Ishikawa (cell line): ENCODE data around the gene NHSL2.

Experiments used
- CEBPB ChIP-seq: IDR thresholded peaks from 2 replicates; pipeline ENCODE4 v1.6.1; 2012
- CREB1 ChIP-seq: IDR thresholded peaks from 2 replicates; pipeline ENCODE4 v1.6.1; 2012; ENCODE audit warnings: low read depth
- EGR1 ChIP-seq: IDR thresholded peaks from 2 replicates; pipeline ENCODE4 v1.6.1; 2012
- EP300 ChIP-seq: IDR thresholded peaks from 2 replicates; pipeline ENCODE4 v1.6.1; 2012; ENCODE audit warnings: borderline replicate concordance
- FOXM1 ChIP-seq: IDR thresholded peaks from 2 replicates; pipeline ENCODE4 v1.6.1; 2012; ENCODE audit warnings: low read depth, borderline replicate concordance
- NFIC ChIP-seq: IDR thresholded peaks from 2 replicates; pipeline ENCODE4 v1.6.1; 2012
- RAD21 ChIP-seq: IDR thresholded peaks from 2 replicates; pipeline ENCODE4 v1.6.1; 2012; ENCODE audit warnings: low read depth
- TAF1 ChIP-seq: IDR thresholded peaks from 2 replicates; pipeline ENCODE4 v1.6.1; 2012; ENCODE audit warnings: low read depth, mild to moderate bottlenecking
- TCF12 ChIP-seq: IDR thresholded peaks from 2 replicates; pipeline ENCODE4 v1.6.1; 2012; ENCODE audit warnings: low read depth
- TEAD4 ChIP-seq: IDR thresholded peaks from 2 replicates; pipeline ENCODE4 v1.6.1; 2012
- YY1 ChIP-seq: IDR thresholded peaks from 2 replicates; pipeline ENCODE4 v1.6.1; 2012; ENCODE audit warnings: low read depth
- ZBTB7A ChIP-seq: IDR thresholded peaks from 2 replicates; pipeline ENCODE4 v1.6.1; 2012; ENCODE audit warnings: low read depth
- TF ChIP-seq, protein P1 (sequence below): IDR thresholded peaks from 2 replicates; pipeline ENCODE4 v1.6.1; 2012
- TF ChIP-seq, protein P2 (sequence below): IDR thresholded peaks from 2 replicates; pipeline ENCODE4 v1.6.1; 2012; ENCODE audit warnings: low read depth, mild to moderate bottlenecking
- TF ChIP-seq, protein P3 (sequence below): IDR thresholded peaks from 2 replicates; pipeline ENCODE4 v1.6.1; 2012

The NHSL2 gene

DNA sequence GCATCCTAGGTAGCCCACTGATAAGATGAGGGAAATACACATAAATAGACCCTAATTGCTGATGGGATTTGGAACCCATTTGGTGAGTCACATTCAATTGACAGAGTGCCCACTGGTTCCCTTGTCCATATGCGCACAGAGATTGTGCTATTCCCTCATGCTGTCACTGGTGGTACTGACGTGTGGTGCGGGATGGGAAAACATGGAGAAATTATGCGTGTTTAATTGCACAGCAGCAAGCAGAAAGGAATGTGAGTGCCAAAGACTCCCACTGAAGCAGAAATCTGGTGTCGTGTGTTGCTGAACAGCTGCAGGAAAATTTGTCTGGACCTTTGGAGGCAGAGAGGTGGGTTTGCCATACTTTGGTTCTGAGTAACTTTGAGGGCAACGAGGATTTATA lies 92.2 kb downstream of the NHSL2 start:
- TF ChIP-seq, protein P1, sequence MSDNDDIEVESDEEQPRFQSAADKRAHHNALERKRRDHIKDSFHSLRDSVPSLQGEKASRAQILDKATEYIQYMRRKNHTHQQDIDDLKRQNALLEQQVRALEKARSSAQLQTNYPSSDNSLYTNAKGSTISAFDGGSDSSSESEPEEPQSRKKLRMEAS, result no peak
- TF ChIP-seq YY1 (no peak), EGR1 (no peak), CEBPB (no peak), RAD21 (no peak), TAF1 (no peak), NFIC (no peak), EP300 (no peak)

DNA sequence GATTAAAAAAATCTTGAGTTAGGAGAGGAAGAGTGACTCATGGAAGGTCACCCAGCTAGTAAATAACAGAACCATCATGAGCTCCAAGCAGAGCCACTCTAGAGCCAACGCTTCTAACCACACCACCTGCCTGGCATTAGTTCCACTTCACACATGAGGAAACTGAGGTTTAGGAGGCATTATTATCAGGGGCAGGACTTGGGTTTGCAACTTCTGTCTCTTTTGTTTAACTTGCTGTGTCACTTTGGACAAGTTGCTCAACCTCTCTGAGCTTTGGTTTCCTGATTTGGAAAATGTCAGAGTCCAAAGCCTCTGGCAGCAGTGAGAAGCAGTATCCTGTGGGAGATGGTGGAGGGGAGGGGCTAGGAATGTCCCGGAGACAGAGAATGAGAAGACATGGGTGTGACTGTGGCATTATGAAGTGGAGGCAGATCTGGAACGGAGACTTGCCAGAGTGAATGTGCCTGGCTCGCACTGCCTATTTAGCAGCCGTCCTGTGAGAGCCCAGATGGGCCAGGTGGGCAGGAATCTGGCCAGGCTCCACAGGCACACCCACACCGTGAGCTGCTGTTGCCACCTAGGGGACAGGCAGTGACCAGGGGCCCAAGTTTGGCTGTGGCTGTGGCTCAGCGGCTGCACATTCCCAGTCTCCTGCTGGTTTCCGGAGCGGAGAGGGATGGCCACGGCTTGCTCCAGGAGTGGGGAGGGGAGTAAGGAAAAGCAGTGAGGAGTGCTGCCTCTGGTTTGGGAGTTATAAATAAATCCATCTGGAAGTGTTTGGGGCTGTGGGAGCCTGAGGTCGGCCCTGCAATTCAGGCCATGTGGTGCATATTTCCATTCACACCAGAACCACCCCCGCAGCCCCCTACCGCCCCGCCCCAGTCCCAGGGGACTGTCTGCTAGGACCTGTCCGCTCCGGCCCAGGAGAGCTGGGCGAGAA lies 93.4 kb downstream of the NHSL2 start:
- TF ChIP-seq NFIC (peak; percentile 27; the same call in 1 of the 2 replicates), CEBPB (no peak), RAD21 (peak; percentile 57), TEAD4 (peak; percentile 24; the same call in 1 of the 2 replicates), EP300 (no peak)

DNA sequence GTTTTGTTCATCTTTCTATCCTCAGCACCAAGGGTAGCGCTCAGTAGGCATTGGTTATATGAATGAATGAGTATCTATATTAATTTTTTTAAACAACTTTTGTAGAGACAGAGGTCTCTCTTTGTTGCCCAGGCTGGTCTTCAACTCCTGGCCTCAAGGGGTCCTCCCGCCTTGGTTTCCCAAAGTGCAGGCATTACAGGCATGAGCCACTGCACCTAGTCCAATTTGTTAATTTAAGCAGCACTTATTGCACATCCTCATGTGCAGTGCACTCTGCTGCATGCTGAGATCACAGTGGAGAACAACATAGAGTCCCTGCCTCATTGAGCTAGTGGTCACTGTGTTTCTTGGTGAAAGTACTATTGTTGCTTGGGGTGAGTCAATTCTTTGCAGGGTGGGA lies 94.4 kb downstream of the NHSL2 start:
- TF ChIP-seq, protein P2, sequence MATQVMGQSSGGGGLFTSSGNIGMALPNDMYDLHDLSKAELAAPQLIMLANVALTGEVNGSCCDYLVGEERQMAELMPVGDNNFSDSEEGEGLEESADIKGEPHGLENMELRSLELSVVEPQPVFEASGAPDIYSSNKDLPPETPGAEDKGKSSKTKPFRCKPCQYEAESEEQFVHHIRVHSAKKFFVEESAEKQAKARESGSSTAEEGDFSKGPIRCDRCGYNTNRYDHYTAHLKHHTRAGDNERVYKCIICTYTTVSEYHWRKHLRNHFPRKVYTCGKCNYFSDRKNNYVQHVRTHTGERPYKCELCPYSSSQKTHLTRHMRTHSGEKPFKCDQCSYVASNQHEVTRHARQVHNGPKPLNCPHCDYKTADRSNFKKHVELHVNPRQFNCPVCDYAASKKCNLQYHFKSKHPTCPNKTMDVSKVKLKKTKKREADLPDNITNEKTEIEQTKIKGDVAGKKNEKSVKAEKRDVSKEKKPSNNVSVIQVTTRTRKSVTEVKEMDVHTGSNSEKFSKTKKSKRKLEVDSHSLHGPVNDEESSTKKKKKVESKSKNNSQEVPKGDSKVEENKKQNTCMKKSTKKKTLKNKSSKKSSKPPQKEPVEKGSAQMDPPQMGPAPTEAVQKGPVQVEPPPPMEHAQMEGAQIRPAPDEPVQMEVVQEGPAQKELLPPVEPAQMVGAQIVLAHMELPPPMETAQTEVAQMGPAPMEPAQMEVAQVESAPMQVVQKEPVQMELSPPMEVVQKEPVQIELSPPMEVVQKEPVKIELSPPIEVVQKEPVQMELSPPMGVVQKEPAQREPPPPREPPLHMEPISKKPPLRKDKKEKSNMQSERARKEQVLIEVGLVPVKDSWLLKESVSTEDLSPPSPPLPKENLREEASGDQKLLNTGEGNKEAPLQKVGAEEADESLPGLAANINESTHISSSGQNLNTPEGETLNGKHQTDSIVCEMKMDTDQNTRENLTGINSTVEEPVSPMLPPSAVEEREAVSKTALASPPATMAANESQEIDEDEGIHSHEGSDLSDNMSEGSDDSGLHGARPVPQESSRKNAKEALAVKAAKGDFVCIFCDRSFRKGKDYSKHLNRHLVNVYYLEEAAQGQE, result peak; percentile 34; the same call in 1 of the 2 replicates
- TF ChIP-seq RAD21 (no peak), YY1 (no peak), TAF1 (no peak), EGR1 (no peak)
- TF ChIP-seq, protein P1, result no peak

DNA sequence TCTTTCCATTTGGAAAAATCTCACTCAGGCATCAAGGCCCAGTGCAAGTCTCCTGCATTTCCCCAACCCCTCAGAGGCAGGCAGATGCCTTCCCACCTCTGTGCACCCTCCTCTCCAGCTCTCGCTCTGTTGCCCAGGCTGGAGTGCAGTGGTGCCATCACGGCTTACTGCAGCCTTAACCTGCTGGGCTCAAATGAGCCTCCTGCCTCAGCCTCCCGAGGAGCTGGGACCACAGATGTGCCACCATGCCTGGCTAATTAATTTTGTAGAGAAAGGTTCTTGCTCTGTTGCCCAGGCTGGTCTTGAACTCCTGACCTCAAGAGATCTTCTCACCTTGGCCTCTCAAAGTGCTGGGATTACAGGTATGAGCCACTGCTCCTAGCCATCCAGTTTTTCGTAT lies 95.8 kb downstream of the NHSL2 start:
- TF ChIP-seq NFIC (no peak), EP300 (no peak), TEAD4 (no peak), FOXM1 (no peak), YY1 (no peak)

DNA sequence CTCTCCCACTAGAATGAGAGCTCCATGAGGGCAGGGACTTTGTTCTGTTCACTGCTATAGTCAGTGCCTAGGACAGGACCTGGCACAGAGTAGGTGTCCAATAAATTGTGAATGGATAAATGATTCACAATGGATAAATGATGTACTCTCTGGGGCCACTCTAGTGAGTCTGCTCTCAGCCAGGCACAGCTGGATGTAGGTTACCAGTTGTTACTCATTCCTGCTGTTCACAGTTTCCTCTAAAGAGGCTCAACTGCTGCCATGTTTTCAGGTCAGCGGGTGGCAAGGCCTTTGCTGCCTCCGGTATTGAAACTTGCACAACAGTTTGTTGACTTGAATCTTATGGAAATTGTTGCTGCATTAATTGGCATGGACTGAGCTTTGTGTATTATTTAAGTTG lies 99.1 kb downstream of the NHSL2 start:
- TF ChIP-seq CEBPB (no peak), TAF1 (no peak), FOXM1 (no peak), ZBTB7A (no peak), TCF12 (no peak), EP300 (no peak), YY1 (no peak), RAD21 (no peak), EGR1 (no peak), NFIC (no peak), CREB1 (no peak)
- TF ChIP-seq, protein P1, result no peak
- TF ChIP-seq, protein P2, result no peak
- TF ChIP-seq, protein P3, sequence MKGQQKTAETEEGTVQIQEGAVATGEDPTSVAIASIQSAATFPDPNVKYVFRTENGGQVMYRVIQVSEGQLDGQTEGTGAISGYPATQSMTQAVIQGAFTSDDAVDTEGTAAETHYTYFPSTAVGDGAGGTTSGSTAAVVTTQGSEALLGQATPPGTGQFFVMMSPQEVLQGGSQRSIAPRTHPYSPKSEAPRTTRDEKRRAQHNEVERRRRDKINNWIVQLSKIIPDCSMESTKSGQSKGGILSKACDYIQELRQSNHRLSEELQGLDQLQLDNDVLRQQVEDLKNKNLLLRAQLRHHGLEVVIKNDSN, result no peak

DNA sequence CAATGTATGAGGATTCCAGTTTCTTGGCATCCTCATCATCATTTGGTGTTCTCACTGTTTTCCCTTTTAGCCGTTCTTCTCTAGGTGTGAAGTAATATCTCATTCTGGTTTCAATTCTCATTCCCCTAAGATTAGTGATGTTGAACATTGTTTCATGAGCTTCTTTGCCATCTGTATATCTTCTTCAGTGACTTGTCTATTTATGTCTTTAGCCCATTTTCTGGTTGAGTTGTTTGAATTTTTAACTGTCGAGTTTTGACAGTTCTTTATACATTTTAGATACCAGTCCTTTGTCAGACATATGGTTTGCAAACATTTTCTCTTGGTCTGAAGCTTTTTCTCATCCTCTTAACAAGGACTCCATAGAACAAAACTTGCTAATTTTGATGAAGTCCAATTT lies 101.1 kb downstream of the NHSL2 start:
- TF ChIP-seq EP300 (no peak), FOXM1 (no peak)

DNA sequence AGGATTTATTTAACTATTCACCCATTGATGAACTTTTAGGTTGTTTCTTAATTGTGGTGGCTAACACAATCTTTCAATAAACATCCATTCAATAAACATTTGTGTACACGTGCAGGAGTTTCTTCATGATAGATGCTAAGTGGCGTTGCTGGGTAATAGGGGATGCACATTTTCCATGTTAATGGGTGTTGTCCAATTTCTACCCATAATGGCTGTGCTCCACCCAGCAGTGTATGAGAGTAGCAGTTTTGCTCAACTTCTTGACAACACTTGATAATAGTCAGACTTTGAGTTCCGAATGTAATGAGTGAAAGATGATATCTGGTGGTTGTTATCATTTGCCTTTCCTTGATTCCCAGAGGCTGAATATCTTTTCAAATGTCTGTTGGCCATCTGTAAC lies 104.7 kb downstream of the NHSL2 start:
- TF ChIP-seq TAF1, result no peak
- no peak for TF ChIP-seq EP300
- no peak for TF ChIP-seq NFIC
- TF ChIP-seq CEBPB, result no peak
- no peak for TF ChIP-seq ZBTB7A
- no peak for TF ChIP-seq EGR1
- TF ChIP-seq FOXM1, result no peak
- TF ChIP-seq, protein P1, result no peak
- TF ChIP-seq YY1, result no peak
- TF ChIP-seq, protein P2, result no peak
- TF ChIP-seq, protein P3, result no peak
- TF ChIP-seq RAD21, result no peak
- TF ChIP-seq TEAD4, result no peak
- no peak for TF ChIP-seq CREB1
- no peak for TF ChIP-seq TCF12
